GM19455 (cell line): Measurements from ENCODE around the gene TRAPPC1.
"Not testable (repeated sequence)": the region's sequence is repeated elsewhere in the genome, so short reads cannot be mapped to it uniquely, and the experiment has no call there.

Source experiments
- ATAC-seq: cut with Tn5 transposase; IDR thresholded peaks from one replicate; pipeline ENCODE4 v1.9.1; 2021; ENCODE audit not compliant: unreplicated experiment

The TRAPPC1 gene

GRCh38 chr17:7931709-7932482 is at the start of gene TRAPPC1, which contains the start of gene CNTROB:
Gene TRAPPC1 (minus strand): TSS chr17:7931946. CDS start chr17:7931829, 117 bp downstream.
Gene CNTROB (plus strand): TSS chr17:7932206. CDS start chr17:7933080, 874 bp downstream.
- peak; percentile 90 for ATAC-seq

- no peak for ATAC-seq
Observed at GRCh38 chr17:7977805-7978204, 46.1 kb upstream of the TRAPPC1 start.

GRCh38 chr17:7977039-7977438 is 45.3 kb upstream of the TRAPPC1 start:
- no peak for ATAC-seq

- no peak for ATAC-seq
Observed at GRCh38 chr17:7974638-7975131, 42.9 kb upstream of the TRAPPC1 start.

GRCh38 chr17:7972131-7972785 is 40.5 kb upstream of the TRAPPC1 start:
- ATAC-seq = no peak

- no peak for ATAC-seq
Observed at GRCh38 chr17:7971651-7972050, 39.9 kb upstream of the TRAPPC1 start.

- ATAC-seq = no peak
Observed at GRCh38 chr17:7969433-7969832, 37.7 kb upstream of the TRAPPC1 start.

GRCh38 chr17:7967751-7968150 is 36.0 kb upstream of the TRAPPC1 start:
- ATAC-seq = no peak

- no peak for ATAC-seq
Observed at GRCh38 chr17:7961421-7961820, 29.7 kb upstream of the TRAPPC1 start.

GRCh38 chr17:7959503-7960253 is 27.9 kb upstream of the TRAPPC1 start:
- ATAC-seq = no peak

GRCh38 chr17:7956228-7956965 is 24.7 kb upstream of the TRAPPC1 start:
- ATAC-seq = no peak

- no peak for ATAC-seq
Observed at GRCh38 chr17:7955414-7956227, 23.9 kb upstream of the TRAPPC1 start.

- ATAC-seq = not testable (repeated sequence)
Observed at GRCh38 chr17:7953266-7953665, 21.5 kb upstream of the TRAPPC1 start.

GRCh38 chr17:7951143-7951792 is 19.5 kb upstream of the TRAPPC1 start:
- ATAC-seq = no peak

GRCh38 chr17:7950578-7950977 is 18.8 kb upstream of the TRAPPC1 start:
- ATAC-seq = no peak

GRCh38 chr17:7947651-7948050 is 15.9 kb upstream of the TRAPPC1 start:
- no peak for ATAC-seq

GRCh38 chr17:7946441-7946840 is 14.7 kb upstream of the TRAPPC1 start:
- no peak for ATAC-seq

- ATAC-seq = no peak
Observed at GRCh38 chr17:7945651-7946050, 13.9 kb upstream of the TRAPPC1 start.

GRCh38 chr17:7944326-7944725 is 12.6 kb upstream of the TRAPPC1 start:
- ATAC-seq = no peak
